HG02798 (cell line): ENCODE measurements around the gene OMP.
"Not testable (repeated sequence)": the region's sequence is repeated elsewhere in the genome, so short reads cannot be mapped to it uniquely, and the experiment has no call there.

ENCODE experiments used
- ATAC-seq: cut with Tn5 transposase; IDR thresholded peaks from one replicate; pipeline ENCODE4 v1.9.1; 2021; ENCODE audit warnings: mild to moderate bottlenecking; ENCODE audit not compliant: unreplicated experiment, poor library complexity

Gene OMP

GRCh38 chr11:77084581-77085191 lies 18.0 kb upstream of the OMP start:
- no peak for ATAC-seq

GRCh38 chr11:77085652-77086051 lies 17.0 kb upstream of the OMP start:
- no peak for ATAC-seq

- no peak for ATAC-seq
Measured at GRCh38 chr11:77086521-77087472, 15.8 kb upstream of the OMP start.

GRCh38 chr11:77087723-77088225 lies 14.9 kb upstream of the OMP start:
- ATAC-seq: no peak

GRCh38 chr11:77088236-77089003 lies 14.2 kb upstream of the OMP start:
- ATAC-seq: no peak

DNA sequence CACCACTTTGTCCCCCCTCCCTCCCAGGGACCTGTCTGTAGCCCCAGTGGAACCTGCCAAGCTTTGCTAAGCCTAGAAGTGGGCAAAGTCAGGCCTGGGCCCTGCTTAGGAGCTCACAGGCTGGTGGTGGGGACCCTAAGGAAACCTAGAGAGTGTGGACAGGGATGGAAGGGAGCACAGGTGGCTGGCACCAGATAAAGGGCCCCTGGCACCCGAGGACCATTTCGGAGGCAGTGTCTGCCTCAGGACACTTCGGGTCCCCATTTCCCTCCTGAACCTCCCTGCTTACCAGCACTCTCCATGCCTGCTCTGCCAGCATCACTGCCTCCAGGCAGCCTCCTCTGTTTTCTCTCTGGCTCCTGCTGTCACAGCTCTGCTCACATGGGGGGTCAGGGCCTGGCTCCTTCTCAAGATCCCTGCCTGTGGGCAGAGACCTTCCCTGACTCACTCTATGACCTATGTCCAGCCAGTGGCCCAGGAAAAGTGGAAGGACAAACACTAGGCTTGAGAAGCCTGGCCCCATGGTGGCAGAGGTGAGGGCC lies 13.6 kb upstream of the OMP start:
- ATAC-seq: no peak

- no peak for ATAC-seq
Measured at GRCh38 chr11:77090046-77090372, 12.6 kb upstream of the OMP start.

DNA sequence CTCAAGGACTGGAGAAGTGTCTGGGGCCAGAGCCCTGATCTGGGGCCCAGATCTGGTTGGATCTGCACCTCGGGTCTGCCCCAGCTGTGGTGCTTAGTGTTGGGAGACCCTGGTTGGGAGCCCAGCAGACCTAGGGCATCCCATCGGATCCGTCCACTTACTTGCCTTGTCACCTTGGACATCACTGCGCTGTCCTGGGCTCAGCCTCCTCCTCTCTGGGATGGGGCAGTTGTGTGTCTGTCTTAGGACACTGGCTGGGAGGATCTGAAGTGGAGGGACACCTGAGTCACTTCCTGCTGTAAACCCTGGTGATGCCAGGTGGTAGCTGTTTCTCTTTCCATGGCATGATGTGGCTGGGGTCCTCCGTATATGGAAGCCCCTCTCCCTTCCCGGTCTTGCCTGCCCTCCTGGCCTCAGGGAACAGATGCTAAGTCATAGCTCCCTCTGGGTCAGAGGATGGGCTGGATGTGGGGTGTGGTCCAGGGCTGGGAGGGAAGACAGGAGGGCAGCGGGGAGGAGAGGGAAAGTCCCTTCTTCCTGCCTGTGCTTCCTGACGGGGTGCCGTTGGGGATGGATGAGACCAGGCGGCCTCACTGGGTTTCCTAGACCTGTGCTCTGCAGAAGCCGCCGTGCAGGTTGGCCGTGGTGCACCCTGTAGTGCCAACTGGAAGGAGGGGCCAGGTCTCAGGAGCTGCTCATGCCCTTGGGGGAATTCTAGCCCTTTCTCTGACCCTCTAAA lies 12.1 kb upstream of the OMP start:
- ATAC-seq: no peak

- peak; percentile 84 for ATAC-seq
Measured at GRCh38 chr11:77091146-77091940, 11.3 kb upstream of the OMP start.

- no peak for ATAC-seq
Measured at GRCh38 chr11:77092382-77092781, 10.3 kb upstream of the OMP start.

- ATAC-seq: no peak
Measured at GRCh38 chr11:77093056-77093891, 9.4 kb upstream of the OMP start.

GRCh38 chr11:77093987-77094840 lies 8.4 kb upstream of the OMP start:
- ATAC-seq: no peak

GRCh38 chr11:77094841-77095365 lies 7.7 kb upstream of the OMP start:
- ATAC-seq: no peak

DNA sequence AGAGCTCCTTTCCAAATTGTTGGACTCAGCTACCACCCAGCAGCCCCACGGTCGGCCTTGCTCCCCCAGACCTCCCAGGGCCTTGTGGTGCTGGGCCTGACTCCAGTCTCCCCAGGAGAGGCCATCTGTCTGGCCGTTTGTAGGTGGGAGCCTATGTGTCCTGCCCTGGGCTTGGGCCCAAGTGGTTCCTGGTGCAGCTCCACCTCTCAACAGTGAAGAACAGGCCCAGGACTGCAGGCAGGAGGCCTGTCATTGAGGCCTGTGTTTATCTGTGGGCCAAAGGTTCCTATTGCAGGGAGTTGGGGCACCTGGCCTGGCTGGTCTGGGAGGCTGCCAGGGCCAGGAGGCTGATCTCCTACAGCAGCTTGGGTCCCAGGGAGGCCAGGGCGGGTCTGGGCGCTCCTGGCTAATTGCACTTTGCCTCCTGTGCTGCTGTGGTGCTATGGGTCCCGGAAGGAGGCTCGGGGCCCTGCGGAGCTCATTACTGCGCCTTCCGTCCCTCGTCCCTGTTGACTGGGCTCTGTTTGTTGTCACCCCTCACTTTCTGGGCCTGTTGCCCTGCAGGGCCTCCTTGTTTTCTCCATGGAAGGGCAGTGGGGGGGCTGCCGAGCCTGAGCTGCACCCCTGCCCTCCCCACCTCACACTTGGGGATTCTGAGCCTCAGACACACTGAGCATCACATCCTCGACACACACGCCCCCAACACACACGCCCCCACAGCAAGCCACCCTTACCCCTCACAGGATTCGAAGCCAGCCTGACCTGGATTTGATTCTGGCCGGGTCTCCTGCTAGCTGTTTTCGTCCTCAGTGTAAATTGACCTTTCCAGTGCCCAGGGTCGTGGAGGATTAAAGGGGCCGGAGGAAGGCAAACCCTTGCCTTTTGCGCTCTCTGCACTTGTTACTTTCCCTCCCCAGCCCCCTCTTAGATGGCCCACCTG lies 6.8 kb upstream of the OMP start:
- ATAC-seq: no peak

DNA sequence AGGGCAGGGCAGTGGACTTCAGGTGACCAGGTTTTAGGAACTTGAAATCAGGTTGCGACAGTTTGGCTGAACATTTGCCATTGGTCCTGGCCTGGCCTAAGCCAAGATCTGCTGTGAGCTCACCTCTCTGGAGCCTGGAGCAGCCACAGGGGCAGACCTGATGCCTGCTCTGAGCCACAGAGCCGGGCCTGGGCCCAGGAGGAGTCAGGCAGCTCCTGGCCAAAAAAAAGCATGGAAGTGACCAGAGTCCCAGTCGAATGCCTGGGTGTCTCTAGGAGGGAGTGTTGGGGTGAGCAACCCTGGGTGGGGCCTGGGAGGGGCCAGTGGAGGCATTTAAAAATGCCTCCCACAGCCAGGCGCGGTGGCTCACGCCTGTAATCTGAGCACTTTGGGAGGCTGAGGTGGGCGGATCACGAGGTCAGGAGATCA lies 6.0 kb upstream of the OMP start:
- ATAC-seq: no peak

DNA sequence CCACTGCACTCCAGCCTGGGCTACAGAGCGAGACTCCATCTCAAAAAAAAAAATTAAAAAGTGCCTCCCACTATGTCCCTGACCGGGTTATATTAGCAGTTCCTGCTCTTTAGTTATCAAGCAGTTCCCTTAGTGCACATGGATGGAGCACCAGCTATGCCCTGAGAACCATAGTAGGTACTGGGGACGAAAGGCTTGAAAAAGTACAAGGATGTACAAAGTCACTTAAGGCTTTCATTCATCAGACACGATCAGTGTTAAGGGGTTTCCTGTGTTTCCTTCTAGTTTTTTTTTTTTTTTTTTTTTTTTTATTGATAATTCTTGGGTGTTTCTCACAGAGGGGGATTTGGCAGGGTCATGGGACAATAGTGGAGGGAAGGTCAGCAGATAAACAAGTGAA lies 5.5 kb upstream of the OMP start:
- ATAC-seq: not testable (repeated sequence)
